GM12878 (cell line): ENCODE results near the gene SMARCC1. TPM values are rescaled to one million over a fixed set of nuclear protein-coding genes. Genes with fewer than 3 reads are reported as not detected.
A peak's percentile ranks its signal among the peaks of the same experiment; 100 is the strongest.

Experiments
- ATF2 ChIP-seq: IDR thresholded peaks from 2 replicates; pipeline ENCODE4 v1.6.1; 2012; ENCODE audit warnings: low read length, inconsistent platforms
- DPF2 ChIP-seq: fragments of 450-650 bp; IDR thresholded peaks from 2 replicates; pipeline ENCODE4 v1.6.1; 2017; ENCODE audit warnings: mild to moderate bottlenecking
- E2F4 ChIP-seq: IDR thresholded peaks from 2 replicates; pipeline ENCODE4 v1.6.1; 2012; ENCODE audit warnings: low read depth, low read length, improper control_type of control experiment
- KAT2A ChIP-seq: conservative IDR thresholded peaks from 2 replicates; pipeline ENCODE4 v1.6.1; 2011; ENCODE audit warnings: low read depth, low read length; ENCODE audit not compliant: control insufficient read depth
- KDM1A ChIP-seq: fragments of 200-600 bp; sonication (generic); IDR thresholded peaks from 2 replicates; pipeline ENCODE4 v1.6.1; 2016; ENCODE audit warnings: borderline replicate concordance
- NFIC ChIP-seq: IDR thresholded peaks from 2 replicates; pipeline ENCODE4 v1.6.1; 2012; ENCODE audit warnings: low read depth, mild to moderate bottlenecking, inconsistent platforms, low read length, moderate library complexity
- NR2F1 ChIP-seq: fragments of 450-650 bp; conservative IDR thresholded peaks from 2 replicates; pipeline ENCODE4 v1.6.1; 2017; ENCODE audit warnings: mild to moderate bottlenecking
- PAX8 ChIP-seq: fragments of 450-650 bp; IDR thresholded peaks from 2 replicates; pipeline ENCODE4 v1.6.1; 2017; ENCODE audit warnings: mild to moderate bottlenecking, moderate library complexity
- RELB ChIP-seq: fragments of 450-650 bp; IDR thresholded peaks from 2 replicates; pipeline ENCODE4 v1.6.1; 2017; ENCODE audit warnings: low read depth, mild to moderate bottlenecking, moderate library complexity
- RFX5 ChIP-seq: IDR thresholded peaks from 2 replicates; pipeline ENCODE4 v1.6.1; 2011; ENCODE audit warnings: low read depth, low read length, improper control_type of control experiment
- SUZ12 ChIP-seq: fragments of 200-600 bp; sonication (generic); IDR thresholded peaks from one replicate; pipeline ENCODE4 v1.6.1; 2018; ENCODE audit warnings: antibody characterized with exemption, mild to moderate bottlenecking; ENCODE audit not compliant: unreplicated experiment
- polyA plus RNA-seq, 11 experiments: library from polyadenylated mRNA; depleted of rRNA in 4 of 11; unstranded in 6 of 11; stranded (reverse) in 5 of 11; fragments of >200 nt; fragmentation: Nextera tagmentation in 4 of 11; fragmentation: Illumina TruSeq in 1 of 11; extraction: Ambion mirVana in 4 of 11; extraction: Trizol in 1 of 11; gene quantifications; 1 replicate in 1 of 11; 2 replicates in 10 of 11; pipeline versions ENCODE4 v1.2.1 to v1.2.3, GENCODE V29; 2011 to 2016; ENCODE audit warnings: inconsistent platforms in 2 of 11, missing spikeins in 2 of 11, low read depth in 1 of 11
- total RNA-seq, 4 experiments: library from RNA; depleted of rRNA in 3 of 4; stranded (reverse); fragments of >200 nt in 3 of 4; fragmentation: Illumina TruSeq in 1 of 4; extraction: Trizol in 1 of 4; gene quantifications; 2 replicates each; pipeline versions ENCODE4 v1.2.1 to v1.2.3, GENCODE V29; 2013 to 2021

SMARCC1 gene
- total and polyA plus RNA-seq, 10 of the 15 experiments (the other 5 are each of a cell fraction or from before 2014, with no cell fraction given): 26.6 to 147 (median 57.1) TPM

- no peak for TF ChIP-seq KAT2A
- peak; percentile 47; the same call in 1 of the 2 replicates for TF ChIP-seq NR2F1
- TF ChIP-seq RELB: peak; percentile 94
- no peak for TF ChIP-seq KDM1A
- TF ChIP-seq E2F4: peak; percentile 55; the same call in 1 of the 2 replicates
- TF ChIP-seq RFX5: no peak
- TF ChIP-seq ATF2: no peak; the same call in 1 of the 2 replicates
- no peak; the same call in 1 of the 2 replicates for TF ChIP-seq NFIC
- TF ChIP-seq SUZ12: no peak
- peak; percentile 87; the same call in 1 of the 2 replicates for TF ChIP-seq DPF2
- TF ChIP-seq PAX8: no peak
Measured at GRCh38 chr3:47781685-47782445, at the start of gene SMARCC1 (continued).
